ENCODE results near the gene CXCL8. TPM values are rescaled to one million over a fixed set of nuclear protein-coding genes. Genes with fewer than 3 reads are reported as not detected.

Gene CXCL8
- total and polyA plus RNA-seq, 2 of the 8 experiments (the other 6 are each of a cell fraction or from before 2014, with no cell fraction given), result not detected

GRCh38 chr4:73727685-73728084 is 12.7 kb upstream of the CXCL8 start:
- Histone ChIP-seq H3K4ac (replicated peaks; ENCODE audit: insufficient read length, low read depth, low read length) (no peak overlapping the region), H2BK5ac (ENCODE audit: low read depth, low read length) (no peak overlapping the region), H3K56ac (replicated peaks; ENCODE audit: insufficient read length, low read depth, low read length) (no peak overlapping the region), H3K27ac (ENCODE audit: low read depth, low read length) (no peak overlapping the region), H3K23me2 (ENCODE audit: low read depth, low read length) (no peaks in the 10 kb centered on the region; the same call in none of the 2 replicates), H2AFZ (ENCODE audit: low read length) (peak overlapping the region; percentile 63; the same call in 1 of the 2 replicates), H4K8ac (ENCODE audit: extremely low read depth, insufficient read depth, low read length) (no peak overlapping the region), H4K5ac (ENCODE audit: insufficient read length, low read depth, low read length) (no peak overlapping the region), H2BK20ac (ENCODE audit: low read length) (no peak overlapping the region), H3K4me2 (ENCODE audit: insufficient read depth in 1 of 2, low read depth in 2 of 2, low read length in 2 of 2) (no peak overlapping the region), H2BK15ac (ENCODE audit: low read length) (peak overlapping the region; percentile 31; the same call in 1 of the 2 replicates), H3K36me3 (ENCODE audit: control insufficient read depth in 2 of 4, insufficient read depth in 4 of 4, low read length in 3 of 4) (no peaks in the 10 kb centered on the region), H3K27me3 (replicated peaks in 1 of 4; ENCODE audit: control insufficient read depth in 3 of 4, extremely low read depth in 1 of 4, insufficient read depth in 3 of 4, low read length in 3 of 4) (no peaks in the 10 kb centered on the region), H3K4me3 (ENCODE audit: extremely low read depth in 1 of 4, insufficient read depth in 2 of 4, low read depth in 3 of 4, low read length in 4 of 4) (no peak overlapping the region), H3K18ac (ENCODE audit: extremely low read depth, low read length) (no peak overlapping the region), H3K79me2 (ENCODE audit: control insufficient read depth in 1 of 2, insufficient read depth in 2 of 2, low read length in 2 of 2) (no peaks in the 10 kb centered on the region), H3K9ac (replicated peaks in 1 of 4; ENCODE audit: extremely low read depth in 1 of 4, low read depth in 3 of 4, low read length in 3 of 4) (no peak overlapping the region), H4K20me1 (replicated peaks in 1 of 2; ENCODE audit: control insufficient read depth in 1 of 2, insufficient read depth in 2 of 2, low read length in 2 of 2) (no peaks in the 10 kb centered on the region), H2AK5ac (ENCODE audit: low read depth, low read length) (no peak overlapping the region), H3K14ac (ENCODE audit: insufficient read length) (no peak overlapping the region), H2BK12ac (ENCODE audit: low read depth, low read length) (peak overlapping the region; percentile 71; the same call in 1 of the 2 replicates), H3K9me3 (ENCODE audit: insufficient read depth in 2 of 2, low read depth in 1 of 2, low read length in 1 of 2) (no peaks in the 10 kb centered on the region), H3K79me1 (ENCODE audit: low read depth, low read length) (no peaks in the 10 kb centered on the region), H4K91ac (replicated peaks; ENCODE audit: insufficient read length, low read length) (no peak overlapping the region), H3K23ac (ENCODE audit: insufficient read length) (no peak overlapping the region), H3K4me1 (replicated peaks in 1 of 4; ENCODE audit: control insufficient read depth in 3 of 4, insufficient read depth in 4 of 4, low read length in 3 of 4) (peaks cover 0 to 2% (median 0%) of the 10 kb centered on the region in 4 experiments; a peak in 1 of 7 replicates), H2BK120ac (replicated peaks; ENCODE audit: low read depth, low read length) (no peak overlapping the region)
- POLR2A ChIA-PET (ENCODE audit: partially characterized antibody), result no interaction called here
- no peak for FAIRE-seq
- DNase-seq (ENCODE audit: low read depth in 1 of 2, low spot score in 2 of 2), result no peak
- CTCF ChIA-PET (ENCODE audit: partially characterized antibody), result interaction anchor here (0.9 to 1.9 kb wide), 6 partner anchors 9 to 406 kb away, joined by 3 to 6 read pairs (median 5); no protein-coding TSS in a partner anchor
- 90% methylated on average over 8 of the region's 8 CpGs; no CpG with 5 or more reads in 1 of the 2 experiments for WGBS, 2 experiments (ENCODE audit: extremely low coverage in 1 of 2, insufficient coverage in 1 of 2, insufficient read length in 1 of 2, insufficient replicate concordance in 2 of 2, low coverage in 1 of 2, low lambda C conversion rate in 2 of 2, missing lambda C conversion rate in 1 of 2)
- no peak for TF ChIP-seq POLR2AphosphoS5 (IDR thresholded peaks at IDR 0.05; ENCODE audit: low read depth, low read length)

Data from H1 (cell line).